ENCODE data around the gene GLDC. TPM values are rescaled to one million over a fixed set of nuclear protein-coding genes. Genes with fewer than 3 reads are reported as not detected.
A peak's percentile ranks its signal among the peaks of the same experiment; 100 is the strongest.
"Not testable (repeated sequence)": the region's sequence is repeated elsewhere in the genome, so short reads cannot be mapped to it uniquely, and the experiment has no call there.

GLDC gene
- 0.04 TPM in 1 of 2 replicates, not detected in the other for total RNA-seq (2014; rRNA removed; shearing (Covaris generic))

DNA sequence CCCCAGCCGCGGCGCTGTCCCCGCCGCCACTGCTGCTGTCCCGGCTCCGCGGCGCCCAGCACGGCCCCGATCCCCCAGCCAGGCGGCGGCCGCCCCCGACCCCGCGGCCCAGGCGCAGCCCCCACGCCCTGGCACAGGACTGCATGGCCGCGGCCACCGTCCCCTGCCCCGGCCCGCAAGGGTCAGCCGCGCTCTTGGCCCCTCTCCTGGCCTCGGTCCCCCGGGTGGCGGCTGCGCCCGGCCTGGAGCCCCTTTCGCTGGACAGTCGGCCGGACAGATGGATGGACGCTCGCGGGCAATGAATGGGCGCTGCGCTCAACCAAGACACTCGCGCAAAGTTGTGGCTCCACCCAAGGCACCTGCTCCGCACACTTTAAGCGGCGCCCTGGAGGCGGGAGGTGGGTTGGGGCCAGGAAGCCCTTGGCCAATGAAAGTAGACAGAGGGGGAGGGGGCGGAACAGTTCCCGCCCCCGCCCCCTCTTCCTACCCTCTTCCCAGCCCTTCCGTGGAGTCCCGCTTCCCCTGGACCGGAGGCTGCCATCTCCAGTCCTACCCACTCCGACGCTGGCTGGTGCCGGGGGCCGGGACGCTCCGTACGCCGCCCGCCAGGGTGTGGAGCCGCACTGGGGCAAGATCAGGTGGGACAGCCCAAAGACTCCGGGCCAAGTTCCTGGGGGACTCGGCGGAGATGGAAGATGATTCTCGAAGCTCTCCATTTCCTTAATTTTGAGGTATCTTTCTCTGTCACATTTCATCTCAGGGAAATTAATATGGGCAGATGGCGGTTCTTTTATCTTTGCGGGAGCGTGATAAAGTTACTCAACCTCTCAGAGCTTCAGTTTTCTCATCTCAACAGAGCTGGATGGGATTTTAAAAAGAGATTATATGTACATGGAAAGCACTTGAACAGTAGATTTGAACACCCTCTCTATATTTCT, at the start of gene GLDC:
TSS of gene GLDC (minus strand) at position 375 of the 938 bp plus-strand sequence. CDS start at position 145, 230 bp downstream.
- no peak for DNase-seq (ENCODE audit: low spot score)

DNA sequence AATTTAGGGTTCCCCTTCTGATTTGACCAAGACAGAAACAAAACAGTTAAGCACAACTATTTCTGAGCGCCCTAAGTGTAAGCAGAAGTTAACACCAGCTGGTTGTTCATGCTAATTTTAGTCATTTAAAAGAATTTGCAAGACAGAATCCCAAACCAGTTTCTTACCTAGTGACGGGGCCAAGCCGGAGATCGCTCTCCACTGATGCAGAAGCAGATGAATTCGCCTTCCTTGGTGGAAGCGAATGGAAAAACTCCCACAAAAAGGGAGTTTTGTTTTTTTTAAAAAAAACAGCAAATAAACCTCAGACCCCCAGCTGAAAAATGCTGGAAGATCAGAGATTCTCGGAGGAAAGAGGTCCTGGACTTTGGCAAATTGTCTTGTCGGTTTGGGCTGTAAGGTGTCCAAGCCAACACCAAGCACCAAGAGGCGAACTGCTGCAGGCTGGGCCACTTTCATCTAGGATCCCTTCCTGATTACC, 47.4 kb upstream of the GLDC start:
- no peak for DNase-seq (ENCODE audit: low spot score)

DNA sequence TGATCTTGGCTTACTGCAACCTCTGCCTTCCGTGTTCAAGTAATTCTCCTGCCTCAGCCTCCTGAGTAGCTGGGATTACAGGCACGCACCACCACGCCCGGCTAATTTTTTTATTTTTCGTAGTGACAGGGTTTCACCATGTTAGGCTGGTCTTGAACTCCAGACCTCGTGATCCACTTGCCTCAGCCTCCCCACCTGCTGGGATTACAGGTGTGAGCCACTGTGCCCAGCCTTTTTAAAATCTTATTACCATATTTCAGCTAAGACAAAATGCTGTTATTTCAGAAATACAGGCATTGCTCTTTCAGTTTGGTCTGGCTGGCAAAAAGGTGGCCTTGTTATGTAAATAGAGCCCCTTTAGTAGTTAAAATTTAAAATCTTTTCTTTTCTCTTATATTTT, 46.9 kb upstream of the GLDC start:
- no peak for DNase-seq (ENCODE audit: low spot score)

DNA sequence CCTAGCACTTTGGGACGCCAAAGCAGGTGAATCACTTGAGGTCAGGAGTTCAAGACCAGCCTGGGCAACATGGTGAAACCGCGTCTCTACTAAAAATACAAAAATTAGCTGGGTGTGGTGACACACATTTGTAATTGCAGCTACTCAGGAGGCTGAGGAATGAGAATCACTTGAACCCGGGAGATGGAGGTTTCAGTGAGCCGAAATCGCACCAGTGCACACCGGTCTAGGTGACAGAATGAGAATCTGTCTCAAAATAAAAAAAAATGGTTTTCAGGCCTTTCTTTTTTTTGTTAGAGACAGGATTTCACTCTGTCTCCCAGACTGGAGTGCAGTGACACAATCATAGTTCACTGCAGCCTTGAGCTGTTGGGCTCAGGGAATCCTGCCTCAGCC, 45.1 kb upstream of the GLDC start:
- DNase-seq (ENCODE audit: low spot score): not testable (repeated sequence)

DNA sequence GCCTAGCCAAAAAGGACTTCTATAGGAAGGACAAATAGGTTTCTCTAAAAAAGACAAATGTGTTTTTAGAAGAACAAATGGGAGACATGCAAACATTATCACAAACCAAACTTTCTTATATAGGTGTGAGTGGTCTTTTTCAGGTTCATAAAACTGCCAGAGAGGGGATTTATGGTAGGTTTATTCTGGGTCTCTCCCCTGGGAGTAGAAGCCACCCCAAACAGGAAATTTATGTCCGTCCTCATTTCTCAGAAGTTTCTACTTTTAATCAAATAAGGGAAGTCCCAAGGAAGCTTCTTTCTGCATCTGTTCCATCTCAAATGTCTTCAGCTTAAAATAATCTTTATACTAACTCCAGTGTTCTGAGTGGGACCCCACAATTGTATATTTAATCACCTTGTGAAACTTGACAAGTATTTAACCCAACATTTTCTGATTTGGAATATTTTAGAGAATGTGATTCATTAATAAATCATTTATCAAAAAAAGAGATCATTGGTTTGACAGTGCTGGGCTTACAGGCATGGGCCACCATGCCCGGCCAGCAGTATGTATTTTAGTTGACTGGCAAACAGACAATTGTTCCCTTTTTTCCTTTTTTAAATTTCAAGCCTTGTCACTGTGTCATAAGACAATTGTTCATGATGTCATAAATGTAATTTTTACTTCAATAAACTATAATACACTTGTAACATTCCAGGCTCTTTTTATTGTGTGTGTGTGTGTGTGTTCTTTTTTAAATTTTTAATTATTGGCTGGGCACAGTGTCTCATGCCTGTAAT, 44.6 kb upstream of the GLDC start:
- no peak for DNase-seq (ENCODE audit: low spot score)

DNA sequence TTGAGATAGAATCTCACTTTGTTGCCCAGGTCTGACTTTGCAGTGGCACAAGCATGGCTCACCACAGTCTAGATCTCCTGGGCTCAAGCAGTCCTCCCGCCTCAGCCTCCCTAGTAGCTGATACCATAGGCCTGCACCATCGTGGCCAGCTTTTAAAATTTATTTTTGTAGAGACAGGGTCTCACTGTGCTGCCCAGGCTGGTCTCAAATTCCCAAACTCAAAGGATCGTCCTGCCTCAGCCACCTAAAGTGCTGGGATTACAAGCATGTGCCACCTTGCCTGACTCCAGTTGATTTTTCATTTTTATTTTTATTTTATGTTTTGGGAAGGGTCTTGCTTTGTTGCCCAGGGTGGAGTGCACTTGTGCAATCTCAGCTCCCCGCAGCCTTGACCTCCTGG, 41.7 kb upstream of the GLDC start:
- no peak for DNase-seq (ENCODE audit: low spot score)

DNA sequence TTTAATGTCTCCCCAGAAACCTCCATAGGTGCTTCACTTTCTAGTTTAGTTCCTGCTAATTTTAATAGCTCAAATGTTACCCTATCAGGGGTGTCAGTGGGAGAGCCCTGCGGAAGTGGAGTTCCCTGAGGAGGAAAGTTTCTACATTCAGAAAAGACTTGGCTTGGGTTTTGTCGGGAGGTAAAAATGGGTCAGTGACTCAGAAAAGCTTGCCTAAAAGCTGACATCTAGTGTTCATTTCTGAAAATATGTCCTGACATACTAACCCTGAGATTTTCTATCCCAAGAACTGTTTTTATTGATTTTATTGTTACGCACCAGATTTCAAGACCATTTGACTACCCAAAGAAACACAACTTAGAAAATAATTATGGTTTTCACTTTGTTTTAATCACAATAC, 40.9 kb upstream of the GLDC start:
- no peak for DNase-seq (ENCODE audit: low spot score)

DNA sequence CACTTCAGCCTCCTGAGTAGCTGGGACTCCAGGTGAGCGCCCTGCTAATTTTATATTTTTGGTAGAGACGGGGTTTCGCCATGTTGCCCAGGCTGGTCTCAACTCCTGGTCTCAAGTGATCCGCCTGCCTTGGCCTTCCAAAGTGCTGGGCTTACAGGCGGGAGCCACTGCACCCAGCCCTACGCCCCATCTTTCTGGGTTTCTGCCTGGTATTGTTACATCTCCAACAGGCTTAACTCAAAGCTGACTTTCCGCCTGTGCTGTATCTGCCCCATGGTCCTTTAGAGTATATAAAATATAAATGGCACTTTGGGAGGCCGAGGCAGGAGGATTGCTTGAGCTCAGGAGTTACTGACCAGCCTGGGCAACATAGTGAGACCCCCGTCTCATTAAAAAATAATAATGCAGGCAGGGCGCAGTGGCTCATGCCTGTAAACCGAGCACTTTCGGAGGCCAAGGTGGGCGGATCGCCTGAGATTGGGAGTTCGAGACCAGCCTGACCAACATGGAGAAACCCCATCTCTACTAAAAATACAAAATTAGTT, 36.5 kb upstream of the GLDC start:
- no peak for DNase-seq (ENCODE audit: low spot score)

DNA sequence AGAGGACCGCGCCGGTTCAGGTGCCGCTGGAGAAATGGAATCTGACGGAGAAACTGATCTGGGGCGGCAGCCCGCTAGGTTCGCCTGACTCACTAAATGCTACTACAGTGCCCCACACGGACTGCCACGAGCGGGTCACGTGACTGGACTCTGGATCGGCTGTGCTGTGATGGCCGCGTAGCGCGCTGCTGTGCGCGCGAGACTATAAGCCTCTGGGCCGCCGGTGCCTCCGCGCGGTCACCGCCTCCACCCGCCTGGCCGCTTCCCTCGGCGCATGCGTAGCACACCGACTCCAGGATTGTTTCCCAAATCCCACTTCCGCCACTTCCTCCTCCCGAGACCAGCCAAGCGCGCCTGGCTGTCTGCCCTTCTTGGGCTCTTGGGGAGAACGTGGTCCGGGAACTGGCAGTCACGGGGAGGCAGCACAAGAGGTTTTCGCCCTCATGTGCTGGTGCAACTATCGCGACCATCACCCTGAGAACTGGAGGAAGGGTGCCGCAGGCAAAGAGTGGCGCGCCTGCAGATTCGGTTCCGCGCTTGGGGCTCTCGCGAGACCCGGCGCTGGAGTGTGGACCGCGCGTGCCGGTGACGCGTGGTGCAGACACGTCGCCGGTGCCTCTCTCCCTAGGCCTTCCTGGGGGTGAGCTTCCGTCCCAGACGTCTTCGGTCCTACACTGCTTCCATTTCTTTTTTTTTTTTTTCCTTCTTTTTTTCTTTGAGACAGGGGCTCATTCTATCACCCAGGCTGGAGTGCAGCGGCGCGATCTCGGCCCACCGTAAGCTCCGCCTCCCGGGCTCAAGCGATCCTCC, 35.8 kb upstream of the GLDC start:
- peak; percentile 95 for DNase-seq (ENCODE audit: low spot score)

DNA sequence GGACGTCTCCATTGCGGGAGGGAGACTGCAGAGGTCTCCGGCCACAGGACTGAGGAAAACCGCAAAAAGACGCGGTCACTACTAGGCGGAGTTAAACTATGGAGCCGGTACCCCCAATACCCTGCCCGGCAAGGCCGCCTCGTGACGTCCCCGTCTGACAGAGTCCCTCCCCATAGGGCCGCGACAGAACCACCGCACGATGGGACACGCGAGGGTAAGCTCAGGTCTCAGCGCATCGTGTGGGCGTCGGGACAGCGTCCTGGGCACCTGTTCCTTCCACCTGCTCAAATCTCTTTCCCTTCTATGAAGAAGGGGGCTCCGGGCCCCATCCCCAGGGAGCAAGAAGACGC, 35.2 kb upstream of the GLDC start:
- no peak for DNase-seq (ENCODE audit: low spot score)

DNA sequence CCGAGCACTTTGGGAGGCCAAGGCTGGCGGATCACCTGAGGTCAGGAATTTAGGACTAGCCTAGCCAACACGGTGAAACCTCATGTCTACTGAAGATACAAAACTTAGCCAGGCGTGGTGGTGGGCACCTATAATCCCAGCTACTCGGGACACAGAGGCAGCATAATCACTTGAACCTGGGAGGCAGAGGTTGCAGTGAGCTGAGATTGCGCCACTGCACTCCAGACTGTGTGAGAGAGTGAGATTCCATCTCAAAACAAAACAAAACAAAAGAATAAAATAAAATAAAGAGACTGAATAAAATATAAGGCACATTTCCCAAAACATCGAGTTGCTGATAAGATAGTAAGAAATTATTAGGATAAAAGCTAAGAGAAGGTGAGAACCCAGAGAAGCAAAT, 32.3 kb upstream of the GLDC start:
- DNase-seq (ENCODE audit: low spot score): no peak

DNA sequence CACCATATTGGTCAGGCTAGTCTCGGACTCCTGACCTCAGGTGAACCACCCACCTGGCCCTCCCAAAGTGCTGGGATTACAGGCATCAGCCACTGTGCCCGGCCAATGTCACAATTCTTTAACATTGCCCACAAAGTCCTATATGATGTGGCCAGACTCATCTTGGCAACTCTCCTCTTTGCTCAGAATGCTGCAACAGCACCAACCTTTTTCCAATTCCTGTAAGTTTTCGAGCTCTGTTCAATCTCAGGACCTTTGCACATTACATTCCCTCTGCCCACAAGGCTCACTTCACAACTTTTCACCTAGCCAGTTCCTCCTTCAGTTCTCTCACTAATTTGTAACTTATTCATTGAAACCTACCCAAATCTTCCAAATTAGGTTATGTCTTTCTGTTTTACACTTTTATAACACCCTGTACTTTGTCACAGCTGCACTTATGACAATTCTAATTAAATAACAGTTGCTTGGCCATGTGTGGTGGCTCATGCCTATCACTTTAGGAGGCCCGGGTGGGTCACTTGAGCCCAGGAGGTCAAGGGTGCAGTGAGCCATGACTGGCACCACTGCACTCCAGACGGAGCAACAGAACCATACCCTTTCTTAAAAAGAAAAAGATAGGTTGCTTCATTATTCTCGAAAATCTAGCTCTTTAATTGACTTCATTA, 30.9 kb upstream of the GLDC start:
- no peak for DNase-seq (ENCODE audit: low spot score)

DNA sequence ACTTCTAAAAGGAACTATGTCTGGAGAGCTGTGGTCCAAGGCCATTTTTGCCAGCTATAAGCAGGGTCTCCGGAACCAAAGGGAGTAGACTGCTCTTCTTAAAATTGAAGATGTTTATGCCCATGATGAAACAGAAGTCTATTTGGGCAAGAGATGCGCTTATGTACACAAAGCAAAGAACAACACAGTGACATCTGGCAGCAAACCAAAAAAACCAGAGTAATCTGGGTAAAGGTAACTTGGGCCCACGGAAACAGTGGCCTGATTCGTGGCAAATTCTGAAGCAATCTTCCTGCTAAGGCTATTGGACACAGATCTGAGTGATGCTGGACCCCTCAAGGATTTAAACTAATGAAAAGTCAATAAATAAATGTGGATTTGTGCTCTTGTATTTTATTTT, 29.7 kb upstream of the GLDC start:
- DNase-seq (ENCODE audit: low spot score): no peak

DNA sequence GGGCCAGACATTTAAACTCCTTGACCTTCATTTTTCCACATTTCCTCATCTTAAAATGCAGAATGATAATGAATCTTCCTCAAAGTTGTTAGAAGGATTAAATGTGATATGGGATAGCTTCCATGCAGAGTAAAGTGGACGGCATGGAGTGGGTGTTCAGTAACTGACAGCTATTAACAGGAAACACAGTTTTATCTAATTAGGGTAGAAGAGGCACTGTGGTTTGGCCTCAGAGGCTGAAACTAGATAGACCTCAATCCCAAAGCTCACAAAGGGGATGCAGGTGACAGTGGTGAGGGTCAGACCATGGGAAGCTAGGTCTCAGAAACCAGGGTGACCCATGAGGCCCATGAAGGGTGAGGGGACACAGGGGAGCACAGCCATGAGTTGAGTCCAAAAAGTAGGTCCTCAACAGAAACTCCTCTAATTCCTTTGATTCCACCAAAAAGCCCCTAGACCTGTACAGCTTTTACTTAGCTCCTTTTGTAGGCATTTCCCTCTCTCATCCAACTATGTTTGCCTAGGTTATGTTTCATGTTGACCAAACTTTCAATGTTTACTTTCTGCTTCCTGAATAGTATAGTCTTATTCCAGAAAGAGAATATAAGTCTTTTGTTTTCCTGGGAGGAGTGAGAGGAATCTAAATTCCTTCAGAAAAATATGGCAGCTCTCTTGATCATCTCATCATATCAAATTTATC, 27.9 kb upstream of the GLDC start:
- DNase-seq (ENCODE audit: low spot score): no peak

DNA sequence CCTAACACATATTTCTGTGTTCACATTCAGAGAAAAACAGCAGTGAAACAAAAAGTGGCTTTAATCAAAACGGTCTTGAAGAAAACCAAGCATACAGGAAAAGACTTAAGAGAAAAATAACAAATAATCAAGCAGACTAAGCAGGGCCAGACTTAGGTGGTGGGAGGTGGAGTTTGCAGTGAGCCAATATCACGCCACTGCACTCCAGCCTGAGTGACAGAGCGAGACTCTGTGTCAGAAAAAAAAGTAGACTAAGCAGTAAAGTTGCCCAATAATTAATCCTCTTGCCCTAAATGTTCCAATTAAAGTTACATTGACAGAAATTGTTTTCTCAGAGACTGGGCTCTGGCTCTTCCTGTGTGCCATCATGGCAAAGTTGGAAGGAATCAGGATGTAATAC, 26.6 kb upstream of the GLDC start:
- no peak for DNase-seq (ENCODE audit: low spot score)

DNA sequence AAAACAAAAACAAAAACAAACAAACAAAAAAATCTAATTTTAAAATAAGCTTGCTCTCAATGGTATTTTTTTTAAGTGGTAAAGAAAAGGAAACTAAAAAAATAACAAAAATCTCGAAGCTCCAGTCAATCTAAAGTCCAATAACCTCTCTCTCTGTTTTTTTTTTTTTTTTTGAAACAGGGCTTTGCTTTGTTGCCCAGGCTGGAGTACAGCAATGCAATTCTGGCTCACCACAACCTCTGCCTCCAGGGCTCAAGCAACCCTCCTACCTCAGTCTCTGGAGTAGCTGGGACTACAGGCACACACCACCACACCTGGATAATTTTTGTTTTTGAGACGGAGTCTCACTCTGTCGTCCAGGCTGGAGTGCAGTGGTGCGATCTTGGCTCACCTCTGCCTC, 25.9 kb upstream of the GLDC start:
- DNase-seq (ENCODE audit: low spot score): no peak

DNA sequence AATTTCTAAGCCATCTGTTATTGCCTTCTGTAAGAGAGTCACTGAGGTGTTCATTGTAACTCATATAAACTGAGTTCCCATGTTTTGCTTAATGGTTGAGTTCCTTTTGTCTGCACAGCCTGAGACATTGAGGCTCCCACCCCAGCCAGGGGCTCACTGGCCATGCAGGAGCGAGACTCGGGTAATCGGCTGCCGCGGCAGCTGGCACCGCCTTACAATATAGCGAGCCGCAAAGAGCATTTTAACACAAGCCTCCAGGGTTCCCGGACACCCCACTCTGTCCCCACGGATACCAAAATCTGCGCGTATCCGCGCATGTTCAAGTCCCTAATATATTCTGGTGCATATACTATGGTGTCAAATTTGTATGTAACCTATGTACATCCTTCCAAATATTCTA, 24.4 kb upstream of the GLDC start:
- no peak for DNase-seq (ENCODE audit: low spot score)

DNA sequence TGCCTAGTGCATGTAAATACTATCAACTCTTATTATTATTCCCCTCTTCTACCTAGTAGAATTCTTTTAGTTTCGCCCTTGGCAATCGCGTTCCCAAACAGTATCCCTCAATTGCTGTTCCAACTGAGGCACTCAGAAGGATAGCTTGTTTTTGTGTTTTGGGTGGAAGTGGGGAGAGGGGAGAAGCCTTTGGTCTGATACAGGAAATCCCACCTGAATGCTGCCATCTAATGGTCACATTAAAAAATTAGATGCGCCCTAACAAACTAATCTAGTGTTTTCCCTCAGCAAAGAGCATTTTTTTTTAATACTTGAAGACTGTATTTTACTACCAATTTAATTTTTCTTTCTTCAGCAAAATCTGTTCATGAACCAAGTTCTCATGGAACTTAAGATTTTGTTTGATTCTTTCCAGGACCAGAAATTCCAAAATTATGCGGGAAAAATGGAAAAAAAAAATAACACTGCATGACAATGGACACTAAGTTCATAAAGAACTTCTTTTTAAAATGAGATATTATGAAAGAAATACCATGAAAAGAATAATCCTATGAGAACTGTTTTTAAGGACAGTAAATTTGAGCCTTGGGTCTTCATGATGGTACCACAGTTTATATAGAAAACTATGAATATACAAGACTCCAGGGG, 22.2 kb upstream of the GLDC start:
- no peak for DNase-seq (ENCODE audit: low spot score)

DNA sequence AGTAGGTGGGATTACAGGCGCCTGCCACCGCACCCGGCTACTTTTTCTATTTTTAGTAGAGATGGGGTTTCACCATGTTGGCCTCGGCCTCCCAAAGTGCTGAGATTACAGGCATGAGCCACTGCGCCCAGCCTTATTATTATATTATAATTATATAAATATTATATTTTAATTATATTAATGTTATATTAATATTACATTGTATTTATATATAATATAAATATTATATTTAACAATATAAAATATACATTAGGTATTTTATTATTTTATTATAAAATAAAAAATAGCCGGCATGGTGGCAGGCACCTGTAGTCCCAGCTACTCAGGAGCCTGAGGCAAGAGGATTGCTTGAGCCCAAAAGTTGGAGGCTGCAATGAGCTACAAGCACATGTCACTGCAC, 21.6 kb upstream of the GLDC start:
- DNase-seq (ENCODE audit: low spot score): no peak

DNA sequence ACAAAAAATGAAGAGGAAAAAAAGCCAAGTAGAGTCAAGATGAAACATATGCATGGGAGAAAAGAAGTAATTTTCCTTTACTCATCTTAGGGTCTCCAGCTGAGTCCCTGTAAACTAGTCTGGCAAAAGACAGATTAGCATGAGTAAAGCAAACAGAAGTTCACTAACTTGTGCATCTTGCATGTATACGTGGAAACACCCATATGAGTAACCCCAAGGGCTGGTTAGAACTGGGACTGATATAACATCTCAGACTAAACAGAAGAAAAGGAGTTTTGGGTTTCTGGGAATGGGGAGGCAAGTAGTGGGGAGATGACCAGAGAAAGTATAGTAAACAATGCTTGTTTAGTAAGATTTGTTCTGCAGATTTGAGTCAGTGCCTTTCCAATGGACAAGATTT, 20.1 kb upstream of the GLDC start:
- no peak for DNase-seq (ENCODE audit: low spot score)

All from H4 (cell line).